Measurements from ENCODE around the gene NKAIN2.
"Not testable (repeated sequence)": the region's sequence is repeated elsewhere in the genome, so short reads cannot be mapped to it uniquely, and the experiment has no call there.

NKAIN2 gene

DNA sequence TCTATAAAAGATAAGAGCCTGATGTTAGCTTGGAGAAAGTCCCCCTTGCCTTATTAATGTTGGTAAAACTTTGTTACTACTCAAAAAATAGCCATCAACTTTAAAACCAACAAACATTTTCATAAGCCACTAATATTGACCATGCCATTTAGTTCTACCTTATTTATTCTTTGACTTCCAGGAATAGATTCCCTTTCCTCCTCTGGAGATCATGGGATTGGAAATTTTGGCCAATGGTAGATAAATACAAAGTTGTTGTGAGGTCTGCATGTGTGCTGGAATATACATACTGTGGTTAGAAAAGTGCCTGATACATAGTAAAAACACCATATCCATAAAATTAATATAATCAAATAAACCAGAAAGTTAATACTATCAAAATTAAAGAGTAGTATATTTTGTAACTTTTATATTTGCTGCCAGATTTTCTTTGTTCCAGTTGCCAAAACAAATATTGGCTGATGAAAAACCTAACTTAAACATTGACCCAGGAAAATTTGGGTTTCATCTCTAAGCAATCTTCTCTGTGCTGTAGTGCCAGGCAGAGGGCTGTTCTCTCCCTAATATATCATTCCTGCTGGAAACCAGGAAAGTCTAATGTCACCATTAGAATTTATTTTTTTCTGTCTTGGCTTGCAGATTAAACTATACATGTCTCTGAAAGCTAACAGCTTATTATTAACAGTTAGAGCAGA, 169.1 kb downstream of the NKAIN2 start:
- no peak for DNase-seq

DNA sequence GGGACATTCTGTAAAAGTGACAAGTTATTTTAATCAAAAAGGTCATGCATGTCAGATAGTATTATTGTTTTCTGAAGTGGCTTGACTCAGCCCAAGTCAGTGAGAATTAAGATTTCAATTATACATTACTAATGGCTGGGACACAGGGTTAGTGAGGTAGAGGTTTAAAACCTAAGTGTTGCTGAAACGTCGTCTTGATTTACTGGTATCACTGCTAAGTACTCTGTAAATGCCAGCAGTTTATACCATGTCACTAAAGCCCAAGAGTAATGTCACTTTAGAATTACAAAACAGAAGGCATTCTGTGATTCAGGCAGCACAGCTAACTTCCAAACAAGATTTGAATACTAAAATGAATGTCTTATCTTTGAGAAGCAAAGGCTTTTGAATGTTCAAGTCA, 176.6 kb downstream of the NKAIN2 start:
- no peak for DNase-seq

DNA sequence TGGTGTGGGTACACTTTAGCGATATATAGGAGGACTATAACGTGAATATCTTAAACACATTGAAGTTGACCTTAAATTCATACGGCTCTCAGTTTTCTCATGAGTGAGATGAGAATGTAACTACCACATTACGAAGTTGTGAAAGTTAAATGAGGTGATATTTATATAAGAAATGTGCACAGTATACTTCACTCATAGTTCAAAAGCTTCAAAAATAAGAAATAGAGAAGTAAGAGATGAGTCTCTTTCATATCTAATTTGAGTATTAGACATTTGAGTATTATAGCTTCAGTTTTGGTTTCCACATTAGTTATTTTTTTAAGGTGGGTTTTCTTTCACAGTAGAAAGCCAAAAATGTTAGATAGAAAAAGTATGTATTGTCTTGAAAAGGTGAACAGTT, 183.3 kb downstream of the NKAIN2 start:
- DNase-seq: no peak

DNA sequence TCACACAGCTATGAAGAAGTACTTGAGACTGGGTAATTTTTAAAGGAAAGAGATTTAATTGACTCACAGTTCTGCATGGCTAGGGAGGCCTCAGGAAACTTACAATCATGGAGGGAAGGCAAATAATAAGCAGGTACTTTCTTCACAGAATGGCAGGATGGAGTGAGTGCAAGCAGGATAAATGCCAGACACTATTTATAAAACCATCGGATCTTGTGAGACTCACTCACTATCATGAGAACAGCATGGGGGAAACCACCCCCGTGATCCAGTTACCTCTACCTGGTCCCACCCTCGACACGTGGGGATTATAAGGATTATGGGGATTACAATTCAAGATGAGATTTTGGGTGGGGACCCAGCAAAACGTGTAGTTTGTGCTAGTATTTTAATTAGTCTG, 186.3 kb downstream of the NKAIN2 start:
- DNase-seq: not testable (repeated sequence)

DNA sequence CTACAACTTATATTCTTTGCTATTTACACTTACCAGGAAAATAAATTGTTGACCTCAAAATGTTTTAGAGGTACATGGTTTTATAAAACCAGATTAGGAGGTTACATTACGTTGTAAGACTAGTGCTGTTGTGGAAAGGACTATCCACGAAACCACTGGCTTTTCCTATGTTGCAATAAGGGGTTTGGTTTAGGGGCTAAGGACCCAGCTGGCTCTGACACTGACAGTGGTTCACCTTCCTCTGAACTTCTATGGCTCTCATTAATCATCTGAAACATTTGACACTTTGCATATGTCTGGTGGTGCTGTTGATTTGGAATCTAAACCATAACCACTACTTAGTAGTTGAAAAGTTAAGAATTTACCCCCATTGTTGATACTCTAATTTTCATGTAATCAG, 186.7 kb downstream of the NKAIN2 start:
- no peak for DNase-seq

DNA sequence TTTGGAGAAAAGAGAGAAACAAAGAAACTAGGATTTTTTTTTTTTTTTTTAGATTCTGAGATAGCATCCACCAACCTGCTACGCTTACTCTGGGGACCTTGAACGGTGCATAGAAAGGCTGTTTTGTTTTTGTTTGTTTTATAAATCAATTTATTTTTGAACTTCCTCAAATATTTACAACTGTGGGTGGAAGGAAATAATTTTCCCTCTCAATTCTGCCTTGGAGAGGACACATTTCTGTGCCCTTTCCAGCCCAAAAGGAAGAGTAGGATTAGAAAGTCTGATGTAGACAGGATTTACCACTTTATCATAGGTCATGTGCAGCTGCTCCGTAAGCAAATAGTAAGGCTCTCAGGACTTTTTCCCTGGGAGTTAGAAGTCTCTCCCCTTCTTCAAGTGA, 190.5 kb downstream of the NKAIN2 start:
- DNase-seq: no peak

DNA sequence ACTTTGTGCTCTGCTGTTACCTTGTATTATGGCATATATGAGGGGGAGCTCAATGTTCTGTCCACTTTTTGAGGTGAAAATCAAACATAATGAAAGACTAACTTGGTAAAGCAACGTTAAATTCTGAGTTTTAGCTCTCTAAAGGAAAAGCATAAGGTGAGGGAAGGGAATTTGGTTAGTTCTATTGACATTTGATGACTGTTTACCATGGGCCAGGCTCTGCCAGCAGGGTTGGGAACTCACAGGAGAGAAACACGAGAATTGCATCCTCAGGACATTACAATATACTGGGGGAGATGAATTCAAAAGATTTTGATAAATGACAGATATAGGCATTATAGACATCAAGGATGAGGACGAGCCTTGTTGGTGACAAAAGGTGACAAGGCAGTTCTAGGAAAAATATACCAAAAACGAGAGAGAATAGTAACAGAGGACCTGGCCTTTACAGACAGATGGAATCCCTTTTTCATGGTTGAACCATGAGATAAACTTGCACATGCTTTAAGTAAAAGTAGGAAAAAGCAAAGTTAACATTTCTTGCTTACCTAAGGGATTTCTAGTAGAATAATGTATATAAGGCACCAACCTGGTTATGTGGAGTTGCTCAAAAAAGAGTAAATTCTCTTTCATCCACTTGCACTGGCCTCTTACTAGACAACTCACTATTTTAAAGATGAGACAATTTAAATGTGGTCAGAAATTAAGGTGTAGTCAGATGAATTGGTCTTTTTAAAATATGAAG, 191.4 kb downstream of the NKAIN2 start:
- DNase-seq: no peak

DNA sequence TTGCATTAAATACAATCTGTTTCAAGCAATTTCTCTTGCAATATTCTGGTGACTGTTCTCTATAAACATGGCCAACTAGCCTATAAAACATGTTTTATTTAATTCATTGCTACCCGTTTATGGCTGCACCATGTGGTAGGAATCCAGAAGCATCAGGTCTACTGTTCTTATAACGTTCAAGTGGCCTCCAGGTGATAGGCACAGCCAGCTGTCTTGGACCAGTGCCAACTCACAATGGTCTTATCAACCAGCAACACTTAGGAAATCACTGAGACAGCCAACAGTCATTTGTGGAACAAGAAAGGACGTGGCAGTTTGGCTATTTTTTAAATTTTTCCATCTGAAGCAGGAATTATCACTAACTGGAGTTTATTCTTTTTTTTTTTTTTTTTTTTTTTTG, 193.6 kb downstream of the NKAIN2 start:
- DNase-seq: no peak

DNA sequence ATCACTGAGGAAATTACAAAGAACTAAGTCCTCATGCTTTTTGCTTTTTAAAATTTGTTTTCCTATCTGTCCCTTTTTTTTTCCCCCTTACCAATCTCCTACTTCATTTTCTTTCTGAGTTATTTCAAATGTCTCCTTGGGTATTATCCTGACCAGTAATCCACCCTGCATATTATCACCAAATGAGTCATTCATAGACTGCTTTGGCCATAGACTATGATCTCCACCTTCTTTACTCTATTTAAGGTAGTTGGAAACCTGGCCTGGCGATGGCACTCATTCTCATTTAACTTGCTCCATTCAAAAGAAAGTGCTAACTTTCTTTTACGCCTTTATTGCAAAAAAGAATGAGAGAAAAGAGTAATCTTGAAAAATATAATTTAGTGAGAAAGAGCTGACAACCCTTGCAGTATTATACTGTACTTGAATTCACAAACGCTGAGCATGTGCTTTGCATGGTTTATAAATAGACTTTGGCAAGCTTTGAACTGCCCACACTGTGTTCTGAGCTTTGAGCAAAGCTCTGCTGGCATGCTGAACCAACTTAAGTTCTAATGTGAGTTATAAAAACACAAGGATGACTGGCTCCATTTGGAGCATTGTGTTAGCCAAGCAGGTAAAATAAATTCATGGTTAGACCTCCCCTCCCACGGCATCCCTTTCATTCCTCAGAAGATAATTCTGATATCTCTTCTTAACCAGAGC, 198.9 kb downstream of the NKAIN2 start:
- no peak for DNase-seq

DNA sequence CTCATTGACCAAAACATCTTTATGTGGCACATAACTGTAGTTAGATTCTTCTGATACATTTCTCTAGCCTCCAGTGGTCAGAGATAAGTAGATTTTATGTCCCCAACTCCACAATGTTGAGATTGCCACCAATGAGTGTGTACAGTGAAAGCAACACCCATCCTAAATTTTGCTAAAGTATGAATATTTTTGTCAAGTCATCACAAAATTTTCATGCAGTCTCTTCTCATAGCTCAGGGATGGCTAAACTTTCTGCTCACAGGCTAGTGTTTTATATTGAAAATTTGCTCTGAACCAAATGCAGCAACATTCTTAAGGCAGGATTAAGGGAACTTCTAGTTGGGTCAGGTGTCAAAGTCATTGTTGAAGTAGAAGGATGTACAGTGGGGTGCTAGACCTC, 203.6 kb downstream of the NKAIN2 start:
- DNase-seq: no peak

DNA sequence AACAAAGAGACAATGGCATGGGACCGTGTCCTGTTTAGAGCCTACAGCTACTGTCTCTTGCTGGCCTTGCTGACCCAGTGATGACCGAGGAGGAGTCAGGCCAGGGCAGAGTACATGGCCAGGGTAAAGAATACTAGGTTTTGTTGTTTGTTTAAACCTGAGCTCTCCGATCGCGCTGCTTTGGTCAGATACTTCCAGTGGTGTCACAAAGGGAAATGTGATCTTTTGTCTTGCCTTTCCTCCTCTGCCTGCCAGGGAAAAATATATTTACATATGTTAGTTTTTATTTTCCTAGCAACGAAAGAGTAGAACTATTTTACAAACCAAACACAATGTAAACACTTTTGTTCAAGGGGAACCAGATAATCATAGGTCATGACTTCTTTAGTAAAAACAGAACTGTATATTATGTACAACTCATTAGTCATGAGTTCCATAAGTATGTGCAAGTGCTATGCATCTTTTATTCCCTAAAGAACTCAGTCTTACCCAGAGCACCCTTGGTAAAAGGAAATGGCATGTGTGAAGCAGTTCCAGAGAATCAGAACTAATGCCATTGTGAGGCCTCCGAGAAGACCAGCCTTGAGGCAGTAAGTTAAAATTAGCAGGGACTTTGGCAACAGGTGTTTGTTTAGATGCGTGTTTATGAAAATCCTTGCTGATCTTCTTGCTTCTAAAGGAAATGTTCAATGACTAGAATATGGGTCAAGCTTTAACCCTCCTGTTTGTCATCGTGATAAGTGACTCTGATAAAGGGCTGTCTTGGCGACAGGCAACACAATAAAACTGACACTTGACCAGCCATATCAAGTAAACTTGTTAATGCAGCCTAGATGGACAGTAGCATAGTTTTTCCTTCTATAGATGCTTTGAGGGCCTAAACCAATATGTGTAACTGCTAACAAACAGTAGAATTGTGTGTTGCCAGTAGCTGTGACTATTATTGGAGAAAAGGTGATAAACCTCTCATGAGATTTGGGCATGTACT, 204.6 kb downstream of the NKAIN2 start:
- DNase-seq: no peak

DNA sequence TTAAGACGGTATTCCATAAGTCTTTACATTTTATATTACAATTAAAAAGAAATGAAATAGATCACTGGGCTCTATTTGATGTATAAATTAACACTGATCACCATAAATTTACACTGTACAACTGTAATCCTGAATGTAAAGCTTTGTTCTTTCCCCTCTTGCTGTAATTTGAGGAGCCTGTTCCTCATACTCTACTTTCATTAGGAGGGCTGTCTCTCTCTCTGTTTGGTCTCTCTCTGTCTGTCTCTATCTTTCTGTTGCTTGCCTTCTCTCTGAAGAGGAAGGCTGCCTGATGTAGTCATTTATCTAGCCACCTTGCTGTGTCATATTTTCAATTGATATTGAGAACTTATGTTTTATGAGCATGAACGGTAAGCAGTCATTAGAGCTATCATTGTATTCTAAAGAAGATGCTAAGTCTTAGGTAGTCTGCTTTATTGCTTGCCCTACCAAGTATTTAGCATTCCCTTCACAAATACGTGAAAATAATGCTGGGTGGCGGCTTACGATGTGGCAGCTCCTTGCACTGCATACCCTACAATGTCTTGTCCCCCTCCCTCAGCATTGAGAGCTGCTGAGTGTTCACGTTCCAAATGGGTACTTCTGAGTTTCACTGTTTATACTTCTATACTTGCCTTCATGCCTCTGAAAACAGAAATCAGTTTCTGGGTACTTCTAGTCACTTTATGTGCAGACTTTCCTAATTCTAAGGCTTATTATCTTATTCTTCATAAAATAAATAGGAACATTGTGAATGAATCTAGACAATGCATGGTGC, 205.5 kb downstream of the NKAIN2 start:
- no peak for DNase-seq

DNA sequence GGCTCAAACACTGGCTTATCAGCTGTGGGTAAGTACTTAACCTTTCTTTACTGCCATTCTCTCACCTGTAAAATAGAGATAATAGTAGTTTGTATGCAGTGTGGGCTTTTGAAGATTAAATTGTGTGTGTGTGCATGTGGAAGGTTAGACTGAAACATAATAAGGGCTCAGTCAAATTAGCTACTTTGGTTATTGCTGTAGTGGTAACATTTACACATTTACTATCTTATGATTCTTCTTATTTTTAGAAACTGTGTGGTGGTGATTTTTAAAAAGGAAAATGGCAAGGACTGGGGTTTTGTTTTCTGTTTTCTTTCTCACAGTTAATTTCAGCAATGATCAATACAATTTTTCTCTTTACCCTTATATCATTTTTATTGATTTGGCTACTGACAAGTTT, 206.9 kb downstream of the NKAIN2 start:
- DNase-seq: no peak

DNA sequence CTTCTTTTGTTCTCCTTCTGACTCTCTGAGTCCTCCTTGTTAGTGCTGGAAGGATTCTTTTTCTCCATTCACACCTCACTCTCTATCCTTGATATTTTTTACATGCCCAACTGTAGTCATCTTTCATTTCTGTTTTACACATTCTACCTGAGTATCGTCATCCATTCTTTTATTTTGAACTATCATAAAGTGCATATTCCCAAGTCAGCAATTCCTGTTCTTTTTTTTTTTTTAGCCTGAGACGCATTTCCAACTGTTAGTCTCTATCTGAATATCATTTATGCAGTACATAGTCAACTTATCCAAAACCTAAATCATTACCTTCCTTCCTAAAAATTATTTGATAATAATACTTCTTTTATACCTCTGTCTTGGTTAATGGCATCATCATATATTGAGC, 207.5 kb downstream of the NKAIN2 start:
- DNase-seq: no peak

DNA sequence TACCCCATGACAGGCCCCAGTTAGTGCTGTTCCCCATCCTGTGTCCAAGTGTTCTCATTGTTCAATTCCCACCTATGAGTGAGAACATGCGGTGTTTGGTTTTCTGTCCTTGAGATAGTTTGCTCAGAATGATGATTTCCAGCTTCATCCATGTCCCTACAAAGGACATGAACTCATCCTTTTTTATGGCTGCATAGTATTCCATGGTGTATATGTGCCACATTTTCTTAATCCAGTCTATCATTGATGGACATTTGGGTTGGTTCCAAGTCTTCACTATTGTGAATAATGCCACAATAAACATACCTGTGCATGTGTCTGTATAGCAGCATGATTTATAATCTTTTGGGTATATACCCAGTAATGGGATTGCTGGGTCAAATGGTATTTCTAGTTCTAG, 218.4 kb downstream of the NKAIN2 start:
- not testable (repeated sequence) for DNase-seq

DNA sequence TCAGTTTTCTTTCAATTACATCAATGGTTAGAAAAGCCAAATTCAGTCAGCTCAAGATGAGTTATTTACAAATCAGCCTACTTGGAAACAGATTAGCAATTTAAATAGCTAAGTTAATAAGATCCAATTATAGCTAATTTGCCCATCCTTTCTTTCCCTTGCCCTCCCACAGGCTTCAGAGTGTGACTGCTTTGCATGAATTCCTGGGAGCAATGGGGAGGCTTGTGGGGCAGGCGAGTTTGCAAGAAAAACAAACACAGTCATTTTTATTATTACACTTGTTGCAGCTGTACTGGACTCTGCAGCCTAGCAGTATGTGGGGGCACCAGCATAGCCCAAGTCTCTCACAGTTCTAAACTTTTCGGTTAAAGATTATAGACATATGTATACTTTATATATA, 219.0 kb downstream of the NKAIN2 start:
- DNase-seq: no peak

DNA sequence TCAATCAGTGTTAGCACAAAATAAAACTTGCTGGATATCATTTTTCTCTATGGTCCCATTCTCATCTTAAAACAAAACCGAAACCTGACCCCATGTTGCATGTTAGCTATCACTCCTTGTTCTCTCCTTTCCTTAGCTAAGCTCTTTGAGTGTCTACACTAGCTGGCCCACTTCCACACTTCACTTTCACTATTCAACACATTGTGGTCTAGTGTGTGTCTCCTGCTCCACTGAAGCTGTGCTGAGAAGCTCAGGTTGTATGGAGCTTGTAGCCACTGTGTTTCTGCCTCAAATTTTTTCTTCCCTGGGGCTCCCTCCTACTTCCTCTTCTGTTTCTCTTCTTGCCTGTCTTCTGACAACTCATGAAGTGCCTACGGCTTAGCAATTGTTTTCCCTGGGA, 223.0 kb downstream of the NKAIN2 start:
- no peak for DNase-seq

DNA sequence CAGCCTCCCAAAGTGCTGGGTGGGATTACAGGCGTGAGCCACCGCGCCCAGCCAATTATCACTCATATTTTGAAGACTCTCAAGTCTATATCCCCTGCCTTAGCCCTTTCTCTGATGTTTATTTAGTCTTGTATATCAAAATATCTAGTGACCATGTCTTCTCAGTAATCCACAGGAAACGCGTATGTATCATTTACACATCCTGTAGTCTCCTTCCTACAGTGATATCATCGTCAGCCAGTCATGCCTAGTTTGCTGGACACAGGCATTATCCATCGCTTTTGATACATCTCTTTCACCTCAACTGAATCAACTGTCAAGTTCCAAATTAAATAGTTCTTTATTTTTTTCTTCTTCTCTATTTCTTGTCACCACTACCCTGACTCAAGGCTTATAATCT, 223.7 kb downstream of the NKAIN2 start:
- DNase-seq: no peak

DNA sequence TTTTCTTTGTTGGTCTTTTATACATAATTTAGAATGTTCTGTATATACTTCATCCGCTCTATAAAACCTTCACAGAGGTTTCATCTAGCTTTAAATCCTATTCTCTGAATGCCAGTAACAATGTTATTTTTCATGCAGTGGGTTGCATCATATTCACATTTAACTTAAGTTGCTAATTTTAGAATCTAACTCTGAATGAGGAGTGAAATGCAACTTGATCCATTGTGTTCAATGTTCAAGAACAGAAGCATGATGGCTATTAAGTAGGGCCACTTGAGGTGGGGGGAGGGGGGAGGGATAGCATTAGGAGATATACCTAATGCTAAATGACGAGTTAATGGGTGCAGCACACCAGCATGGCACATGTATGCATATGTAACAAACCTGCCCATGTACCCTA, 224.5 kb downstream of the NKAIN2 start:
- DNase-seq: no peak

DNA sequence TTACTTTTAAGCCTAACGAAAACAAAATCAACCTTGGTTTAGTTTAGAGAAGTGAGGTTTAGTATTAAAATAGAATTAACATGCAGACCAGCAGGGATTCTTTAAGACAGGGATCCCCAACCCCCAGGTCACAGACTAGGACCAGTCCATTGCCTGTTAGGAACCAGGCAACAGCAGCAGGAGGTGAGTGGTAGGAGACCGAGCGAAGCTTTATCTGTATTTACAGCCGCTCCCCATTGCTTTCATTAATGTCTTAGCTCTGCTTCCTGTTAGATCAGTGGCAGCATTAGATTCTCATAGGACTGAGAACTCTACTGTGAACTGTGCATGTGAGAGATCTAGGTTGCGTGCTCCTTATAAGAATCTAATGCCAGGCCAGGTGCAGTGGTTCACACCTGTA, 225.9 kb downstream of the NKAIN2 start:
- no peak for DNase-seq

DNA sequence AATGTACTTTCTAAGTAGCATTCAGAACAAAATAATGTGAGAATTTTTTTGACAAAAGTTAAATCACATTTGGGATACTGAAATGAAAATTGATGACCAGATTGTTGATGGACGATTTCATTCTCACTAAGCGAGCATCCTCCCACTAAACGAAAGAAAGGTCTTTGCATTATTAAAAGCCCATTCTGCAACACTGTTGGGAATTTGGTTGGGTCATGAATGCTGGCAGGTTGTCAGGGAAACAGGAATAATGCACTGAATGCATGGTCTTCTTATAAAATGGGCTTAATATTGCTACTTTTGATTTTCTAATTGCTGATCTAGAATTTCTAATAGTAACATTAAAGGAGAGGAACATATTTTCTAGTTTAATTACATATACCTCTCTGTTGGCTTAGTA, 229.8 kb downstream of the NKAIN2 start:
- DNase-seq: no peak

DNA sequence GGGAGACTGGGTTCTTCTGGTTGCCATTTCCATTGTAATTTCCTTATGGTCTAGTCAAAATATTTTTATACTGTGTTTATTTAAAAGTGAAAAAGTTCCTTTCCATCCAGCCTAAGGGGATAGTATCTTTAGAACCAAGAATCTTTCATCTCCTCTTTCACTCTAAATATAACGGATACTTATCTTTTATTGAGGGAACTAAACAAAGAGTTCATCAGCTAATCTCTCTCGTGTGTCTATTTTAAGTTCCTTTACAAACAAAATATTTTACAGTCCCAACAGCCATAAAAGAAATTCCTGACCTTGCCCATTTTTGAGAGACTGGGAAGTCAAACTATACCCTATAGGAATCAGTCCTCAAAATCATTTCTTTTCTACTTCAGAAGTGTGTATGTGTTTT, 232.7 kb downstream of the NKAIN2 start:
- DNase-seq: no peak

All from GOT3 (cell line).